Mucosa of descending colon (tissue), 3 donors: ENCODE data around the gene SYT17. TPM values are rescaled to one million over a fixed set of nuclear protein-coding genes. Genes with fewer than 3 reads are reported as not detected.

Experiments used
- ATAC-seq: fragments of 200-7000 bp; cut with Tn5 transposase; one replicate; pipeline ENCODE4 v1.9.1; 2020; ENCODE audit warnings: mild to moderate bottlenecking, moderate library complexity
- DNase-seq, 3 donors: peaks; one replicate each; pipeline ENCODE4 v3.0.0-alpha.2; 2020
- H3K36me3 ChIP-seq: fragments of 200-600 bp; one replicate; pipeline ENCODE4 v1.8.0; 2021; ENCODE audit warnings: low read depth, mild to moderate bottlenecking
- H3K4me1 ChIP-seq: fragments of 200-600 bp; one replicate; pipeline ENCODE4 v1.8.0; 2021; ENCODE audit warnings: low read depth, mild to moderate bottlenecking
- H3K4me3 ChIP-seq: fragments of 200-600 bp; one replicate; pipeline ENCODE4 v1.8.0; 2021; ENCODE audit warnings: mild to moderate bottlenecking
- H3K9me3 ChIP-seq: fragments of 200-600 bp; one replicate; pipeline ENCODE4 v1.8.0; 2021; ENCODE audit warnings: mild to moderate bottlenecking
- CTCF ChIP-seq: fragments of 200-600 bp; IDR thresholded peaks from one replicate; pipeline ENCODE4 v1.8.0; 2022; ENCODE audit warnings: antibody characterized with exemption, mild to moderate bottlenecking
- intact Hi-C, 2 donors: fragments of 100-400 bp; cut with DNase I in 1 of 2; cut with micrococcal nuclease in 1 of 2; formaldehyde crosslinking; loops; one replicate each; pipeline versions ENCODE4 v1.11.0 to v1.11.1; 2022; cut with DNase I, micrococcal nuclease
- total RNA-seq, 3 donors: library from RNA; stranded (reverse); fragmentation: NEBNext Ultra II Directional in 2 of 3; extraction: Animal tissue kit (Norgen Biotek cat#: 25700) in 2 of 3; gene quantifications; one replicate each; pipeline versions ENCODE4 v1.2.1 to v1.2.4, GENCODE V29; 2021 to 2023
- donor health status: DM: no; HTN: no; CAD: no; lungs with moderate emphysema.
- donor health status: DM: no; HTN: no; CAD: no.
- donor health status: DM: no; HTN: yes; CAD: no.

The SYT17 gene
- total RNA-seq, 3 donors from 2014 or later = 4.9 to 13.3 (median 5.9) TPM

DNA sequence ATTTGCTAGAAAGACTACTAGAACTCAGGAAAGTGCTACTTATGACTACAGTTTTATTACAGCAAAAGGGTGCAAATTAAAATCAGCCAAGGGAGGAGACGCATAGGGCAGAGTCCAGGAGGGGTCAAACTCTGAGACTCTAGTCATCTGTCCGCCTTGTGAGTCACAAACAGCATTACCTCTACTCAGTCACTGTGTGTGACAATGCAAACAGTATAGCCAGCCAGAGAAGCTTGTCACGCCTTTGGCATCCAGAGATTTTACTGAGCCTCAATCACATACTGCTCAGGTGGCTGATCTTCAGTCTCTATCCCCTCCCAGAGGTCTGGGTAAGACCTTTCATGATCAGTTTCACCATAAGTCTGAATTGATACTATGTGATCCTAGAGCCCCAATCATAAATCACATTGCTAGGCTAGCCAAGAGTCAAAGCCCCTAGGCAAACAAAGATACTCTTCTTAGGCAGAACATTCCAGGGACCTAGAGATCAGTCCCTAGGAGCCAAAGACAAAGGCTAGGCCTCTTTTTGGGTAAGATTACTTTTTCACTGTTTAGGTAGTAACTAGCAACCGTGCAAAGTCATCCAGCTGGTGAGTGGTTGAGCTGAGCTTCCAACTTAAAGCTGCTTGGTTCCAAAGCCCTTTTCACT is 68.6 kb downstream of the SYT17 start:
- no peak overlapping the region for H3K4me3 ChIP-seq
- peaks cover 13% of the 10 kb centered on the region for H3K9me3 ChIP-seq
- H3K4me1 ChIP-seq = peaks cover 6% of the 10 kb centered on the region
- peak in 1 of 3 donors; percentile 37 for DNase-seq
- no peak for TF ChIP-seq CTCF
- ATAC-seq = peak; percentile 98
- intact Hi-C loops = no loop called here
- no peaks in the 10 kb centered on the region for H3K36me3 ChIP-seq

DNA sequence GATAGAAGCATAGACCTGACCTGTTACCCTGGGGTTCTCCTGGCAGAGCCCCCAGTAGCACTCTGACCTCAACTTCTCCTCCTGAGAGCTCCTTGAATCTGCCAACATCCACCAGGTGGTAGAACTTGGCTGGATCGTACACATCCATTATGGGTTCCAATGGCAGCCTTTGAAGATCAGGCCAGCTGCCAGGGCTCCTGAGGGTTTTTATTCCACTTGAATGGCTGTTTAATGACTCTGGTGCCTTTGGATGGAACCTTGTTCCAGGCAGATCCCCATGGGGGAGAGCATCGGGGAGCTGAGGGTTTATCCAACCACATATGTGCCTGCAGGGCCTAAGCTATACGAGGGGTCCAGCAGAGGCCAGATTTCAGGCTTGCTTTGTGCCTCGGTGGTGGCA is 70.4 kb downstream of the SYT17 start:
- intact Hi-C loops = no loop called here
- Histone ChIP-seq H3K4me1 (peaks cover 6% of the 10 kb centered on the region), H3K36me3 (no peaks in the 10 kb centered on the region), H3K4me3 (no peak overlapping the region), H3K9me3 (peaks cover 13% of the 10 kb centered on the region)
- DNase-seq = no peak
- TF ChIP-seq CTCF = no peak
- ATAC-seq = no peak

GRCh38 chr16:19239511-19240155 is 71.6 kb downstream of the SYT17 start:
- ATAC-seq (no peak), DNase-seq (no peak)
- Histone ChIP-seq H3K9me3 (peaks cover 13% of the 10 kb centered on the region), H3K4me1 (peaks cover 6% of the 10 kb centered on the region), H3K4me3 (no peak overlapping the region), H3K36me3 (no peaks in the 10 kb centered on the region)
- intact Hi-C loops = no loop called here
- no peak for TF ChIP-seq CTCF

DNA sequence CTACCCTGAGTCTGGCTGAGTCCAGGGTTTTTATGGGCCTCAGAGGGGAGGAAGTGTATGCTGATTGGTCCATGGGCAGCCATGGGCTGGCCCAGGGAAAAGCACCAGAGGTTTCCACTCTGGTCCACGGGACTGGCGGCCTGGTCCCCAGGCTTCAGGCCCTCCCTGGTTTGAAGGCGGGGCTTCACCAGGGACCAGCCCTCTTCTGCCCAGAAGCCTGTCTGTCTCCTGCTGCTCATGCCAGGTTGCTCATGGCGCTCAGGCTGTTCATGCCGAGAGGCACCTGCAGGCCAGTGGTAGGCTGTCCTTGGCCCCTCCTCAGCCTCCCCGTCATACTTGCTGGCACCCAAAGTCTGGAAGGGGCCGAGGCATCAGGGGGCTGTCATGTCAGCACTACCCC is 72.5 kb downstream of the SYT17 start:
- TF ChIP-seq CTCF = no peak
- ATAC-seq (no peak), DNase-seq (no peak)
- Histone ChIP-seq H3K4me3 (no peak overlapping the region), H3K36me3 (no peaks in the 10 kb centered on the region), H3K4me1 (peaks cover 6% of the 10 kb centered on the region), H3K9me3 (peaks cover 5% of the 10 kb centered on the region)
- intact Hi-C loops = no loop called here

DNA sequence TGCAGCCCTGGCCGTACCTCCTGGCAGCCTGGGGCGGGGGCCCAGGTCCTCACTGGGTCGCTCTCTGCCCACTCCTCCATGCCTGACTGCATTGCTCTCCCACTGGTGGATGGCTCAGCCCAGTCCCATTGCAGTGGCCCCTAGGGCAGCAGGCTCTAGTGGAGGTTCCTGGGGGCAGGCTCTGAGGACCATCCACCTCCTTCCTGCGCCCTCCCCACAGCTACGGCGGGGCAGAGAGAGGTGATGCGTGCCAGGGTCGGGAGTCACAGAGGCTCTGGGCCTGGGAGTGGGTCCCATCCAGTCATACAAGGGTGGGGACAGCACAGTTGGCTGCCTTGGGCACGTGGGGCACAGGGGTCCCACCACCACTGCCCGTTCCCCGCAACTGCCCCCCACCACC is 73.5 kb downstream of the SYT17 start:
- TF ChIP-seq CTCF = no peak
- intact Hi-C loops = no loop called here
- DNase-seq (no peak), ATAC-seq (no peak)
- Histone ChIP-seq H3K4me3 (no peak overlapping the region), H3K4me1 (peaks cover 6% of the 10 kb centered on the region), H3K9me3 (no peaks in the 10 kb centered on the region), H3K36me3 (no peaks in the 10 kb centered on the region)
